GM19395 (cell line): ENCODE results near the gene PRDM16.

ENCODE experiments used
- ATAC-seq: cut with Tn5 transposase; IDR thresholded peaks from one replicate; pipeline ENCODE4 v1.9.1; 2021; ENCODE audit warnings: mild to moderate bottlenecking, moderate library complexity; ENCODE audit not compliant: unreplicated experiment

Gene PRDM16

GRCh38 chr1:3053366-3053980, 15.5 kb upstream of the PRDM16 start:
- no peak for ATAC-seq

- ATAC-seq: no peak
These were observed 15.0 kb upstream of the PRDM16 start for GRCh38 chr1:3053986-3054385.

GRCh38 chr1:3054474-3054873, 14.5 kb upstream of the PRDM16 start:
- ATAC-seq: no peak

- no peak for ATAC-seq
These were observed 14.0 kb upstream of the PRDM16 start for GRCh38 chr1:3055051-3055450.

GRCh38 chr1:3056641-3057040, 12.4 kb upstream of the PRDM16 start:
- ATAC-seq: no peak

GRCh38 chr1:3058263-3059030, 10.6 kb upstream of the PRDM16 start:
- ATAC-seq: no peak

GRCh38 chr1:3060127-3060526, 8.9 kb upstream of the PRDM16 start:
- no peak for ATAC-seq

- ATAC-seq: no peak
These were observed 8.1 kb upstream of the PRDM16 start for GRCh38 chr1:3060601-3061551.

GRCh38 chr1:3061566-3061965, 7.4 kb upstream of the PRDM16 start:
- no peak for ATAC-seq

- ATAC-seq: no peak
These were observed 6.9 kb upstream of the PRDM16 start for GRCh38 chr1:3061981-3062615.

- ATAC-seq: no peak
These were observed 6.2 kb upstream of the PRDM16 start for GRCh38 chr1:3062616-3063378.

GRCh38 chr1:3063379-3064295, 5.4 kb upstream of the PRDM16 start:
- ATAC-seq: no peak

GRCh38 chr1:3064296-3064850, 4.6 kb upstream of the PRDM16 start:
- ATAC-seq: no peak

- no peak for ATAC-seq
These were observed 4.1 kb upstream of the PRDM16 start for GRCh38 chr1:3064901-3065300.

- ATAC-seq: no peak
These were observed 3.6 kb upstream of the PRDM16 start for GRCh38 chr1:3065396-3065795.

GRCh38 chr1:3065797-3066196, 3.2 kb upstream of the PRDM16 start:
- ATAC-seq: no peak

- no peak for ATAC-seq
These were observed 2.7 kb upstream of the PRDM16 start for GRCh38 chr1:3066250-3066711.

- no peak for ATAC-seq
These were observed 2.2 kb upstream of the PRDM16 start for GRCh38 chr1:3066826-3067225.

- no peak for ATAC-seq
These were observed 1.7 kb upstream of the PRDM16 start for GRCh38 chr1:3067301-3067670.
